AG08395 (cell line): ENCODE results near the gene SHC2.
"Not testable (repeated sequence)": the region's sequence is repeated elsewhere in the genome, so short reads cannot be mapped to it uniquely, and the experiment has no call there.

Experiments used
- DNase-seq: peaks from one replicate; pipeline ENCODE4 v3.0.0; 2012; ENCODE audit warnings: mixed read lengths, low spot score

Gene SHC2

DNA sequence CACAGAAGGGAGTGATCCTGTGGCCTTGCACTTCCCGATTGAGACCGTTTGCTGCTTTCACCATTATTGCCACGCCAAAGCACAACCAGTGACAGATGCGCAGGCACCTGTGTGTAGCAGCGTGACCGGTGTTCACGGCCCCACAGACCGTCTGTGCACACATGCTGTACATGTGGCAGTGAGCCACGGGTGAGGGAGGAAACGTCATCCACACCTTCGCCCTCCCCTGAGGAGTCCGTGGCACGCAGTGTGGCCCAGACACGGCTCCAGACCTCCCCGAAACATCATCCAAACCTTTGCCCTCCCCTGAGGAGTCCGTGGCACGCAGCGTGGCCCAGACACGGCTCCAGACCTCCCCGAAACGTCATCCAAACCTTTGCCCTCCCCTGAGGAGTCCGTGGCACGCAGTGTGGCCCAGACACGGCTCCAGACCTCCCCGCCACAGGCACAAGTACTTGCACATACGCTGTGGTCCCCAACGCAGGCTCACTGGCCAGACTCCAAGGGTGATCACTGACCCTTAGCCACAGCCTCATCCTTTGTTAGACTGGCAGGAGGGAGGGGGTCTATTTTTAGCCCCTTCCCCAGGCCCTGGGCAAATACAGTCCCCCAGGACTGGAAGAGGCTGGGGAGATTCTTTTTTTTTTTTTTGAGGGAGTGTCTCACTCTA, 7.9 kb upstream of the SHC2 start:
- DNase-seq, result no peak

DNA sequence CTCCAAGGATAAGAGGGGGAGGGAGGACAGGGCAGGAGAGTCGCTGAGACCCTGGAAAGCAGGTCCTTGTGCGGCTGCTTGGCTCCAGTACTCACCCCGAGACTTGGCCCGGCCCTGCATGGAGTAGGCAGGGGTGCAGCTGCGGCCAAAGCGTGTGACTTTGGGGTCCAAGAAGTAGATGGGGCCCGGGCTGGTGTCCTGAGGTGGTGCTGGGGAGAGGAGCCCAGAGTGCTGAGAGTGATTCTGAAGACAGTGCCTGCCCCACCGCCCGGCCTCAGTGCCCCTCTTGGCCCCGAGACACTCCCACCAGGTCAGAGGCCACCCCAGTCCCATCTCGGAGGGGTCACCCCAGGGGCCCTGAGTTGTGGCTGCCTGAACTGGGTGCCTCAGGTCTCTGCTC, 6.7 kb upstream of the SHC2 start:
- no peak for DNase-seq

DNA sequence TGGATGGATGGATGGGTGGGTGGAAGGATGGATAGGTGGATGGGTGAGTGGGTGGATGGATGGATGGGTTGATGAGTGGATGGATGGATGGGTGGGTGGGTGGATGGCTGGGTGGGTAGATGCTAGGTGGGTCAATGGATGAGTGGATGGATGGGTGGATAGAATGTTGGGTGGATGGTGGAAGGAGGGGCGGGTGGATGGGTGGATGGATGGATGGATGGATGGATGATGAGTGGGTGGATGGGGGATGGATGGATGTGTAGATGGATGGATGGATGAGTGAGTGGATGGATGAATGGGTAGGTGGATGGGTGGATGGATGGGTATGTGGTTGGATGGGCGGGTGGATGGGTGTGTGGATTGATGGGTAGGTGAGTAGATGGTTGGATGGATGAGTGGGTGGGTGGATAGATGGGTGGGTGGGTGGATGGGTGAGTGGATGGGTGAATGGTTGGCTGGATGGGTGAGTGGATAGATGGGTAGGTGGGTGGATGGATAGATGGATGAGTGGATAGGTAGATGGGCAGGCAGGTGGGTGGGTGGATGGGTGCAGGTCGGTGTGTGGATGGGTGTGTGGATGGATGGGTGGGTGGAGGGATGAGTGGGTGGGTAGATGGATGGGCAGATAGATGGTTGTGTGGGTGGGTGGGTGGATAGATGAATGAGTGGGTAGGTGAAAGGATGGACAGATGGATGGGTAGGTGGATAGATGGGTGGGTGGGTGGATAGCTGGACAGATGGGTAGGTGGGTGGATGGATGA, 4.4 kb upstream of the SHC2 start:
- DNase-seq, result no peak

DNA sequence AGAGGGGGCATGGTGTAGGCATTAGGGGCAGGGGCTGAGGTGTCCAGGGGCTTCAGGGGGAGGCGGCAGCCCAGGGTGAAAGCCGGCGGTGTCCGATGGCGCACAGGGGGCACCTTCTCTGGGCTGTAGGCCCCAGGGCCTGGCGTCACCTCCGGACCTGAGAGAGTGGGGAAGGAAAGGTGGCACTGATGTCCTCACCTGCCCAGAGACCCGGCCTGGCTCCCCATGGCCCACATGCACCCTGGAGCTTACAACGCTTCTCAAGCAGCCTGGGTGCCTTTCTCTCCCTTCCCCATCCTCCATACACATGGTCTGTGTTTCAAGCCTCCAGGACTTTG, 3.3 kb upstream of the SHC2 start:
- no peak for DNase-seq

DNA sequence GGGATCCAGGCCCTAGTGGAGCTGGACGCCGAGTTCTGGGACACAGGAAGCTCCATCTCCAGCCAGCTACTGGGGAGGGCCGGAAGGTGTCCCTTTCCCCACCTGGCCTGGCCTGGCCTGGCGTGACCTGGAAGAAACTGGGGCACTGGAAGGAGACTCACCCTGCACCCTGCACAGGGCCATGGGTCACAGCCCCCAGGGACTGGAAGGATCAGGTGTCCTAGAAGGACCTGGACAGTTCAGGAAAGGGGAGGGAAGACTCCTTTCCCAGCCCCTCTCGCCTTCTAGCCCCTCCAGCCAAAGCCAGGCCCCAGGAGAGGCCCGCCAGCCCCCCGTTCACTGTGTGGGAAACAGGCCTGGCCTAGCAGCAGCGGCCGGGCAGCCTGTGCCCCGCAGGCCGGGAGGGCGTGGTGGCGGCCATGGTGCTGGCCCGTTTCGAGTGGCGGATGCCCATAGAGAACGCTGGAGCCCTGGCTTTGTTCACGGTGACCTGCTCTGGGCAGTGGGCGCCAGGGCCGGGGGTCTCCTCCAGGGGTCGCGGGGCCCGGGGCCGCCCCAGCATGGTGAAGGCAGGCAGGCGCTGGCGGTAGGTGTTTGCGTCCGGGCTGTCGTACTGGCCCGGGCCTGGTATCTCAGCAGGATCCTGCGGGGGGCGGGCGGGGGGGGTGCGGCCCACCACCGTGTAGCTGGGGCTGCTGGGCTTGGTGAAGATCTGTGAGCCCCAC, 2.8 kb upstream of the SHC2 start:
- no peak for DNase-seq

DNA sequence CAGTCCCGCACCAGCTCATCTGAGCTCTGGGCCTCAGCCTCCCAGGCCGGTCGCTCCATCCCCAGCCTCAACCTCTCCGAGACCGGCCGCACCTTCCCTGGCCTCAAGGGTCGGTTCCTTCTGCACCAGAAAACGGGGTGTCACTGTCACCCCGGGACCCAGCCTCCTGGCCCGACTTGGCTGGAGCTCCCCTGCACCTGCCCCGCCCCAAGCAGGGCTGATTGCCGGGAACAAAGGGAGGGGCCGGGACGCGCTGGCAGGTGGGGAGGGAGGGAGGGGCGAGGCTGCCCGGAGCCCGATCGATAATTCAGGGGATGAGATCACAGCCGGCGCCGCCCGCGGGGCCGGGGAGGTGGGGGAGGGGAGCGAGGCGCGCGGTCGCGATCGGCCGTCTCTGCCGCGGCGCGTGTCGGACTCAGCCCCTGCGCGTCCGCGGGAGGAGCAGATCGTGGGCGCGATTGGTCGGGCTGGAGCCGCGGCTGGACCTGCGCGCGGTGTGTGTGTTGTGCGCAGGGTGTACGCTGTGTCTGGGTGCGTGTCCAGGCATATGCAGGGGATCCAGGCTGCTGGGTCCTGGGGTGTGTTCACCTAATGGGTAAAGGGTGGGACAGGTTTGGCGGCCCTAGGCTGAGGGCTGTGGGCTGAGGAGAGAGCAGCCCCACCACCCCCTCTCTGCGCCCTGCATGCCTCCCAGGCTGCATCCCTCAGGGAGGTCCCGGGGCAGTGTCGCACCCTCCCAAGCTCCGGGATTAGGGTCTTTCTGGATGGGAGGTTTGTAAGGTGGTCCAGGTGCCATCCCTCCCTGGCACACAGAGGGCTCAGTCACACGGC, 1.1 kb upstream of the SHC2 start:
- DNase-seq, result no peak

DNA sequence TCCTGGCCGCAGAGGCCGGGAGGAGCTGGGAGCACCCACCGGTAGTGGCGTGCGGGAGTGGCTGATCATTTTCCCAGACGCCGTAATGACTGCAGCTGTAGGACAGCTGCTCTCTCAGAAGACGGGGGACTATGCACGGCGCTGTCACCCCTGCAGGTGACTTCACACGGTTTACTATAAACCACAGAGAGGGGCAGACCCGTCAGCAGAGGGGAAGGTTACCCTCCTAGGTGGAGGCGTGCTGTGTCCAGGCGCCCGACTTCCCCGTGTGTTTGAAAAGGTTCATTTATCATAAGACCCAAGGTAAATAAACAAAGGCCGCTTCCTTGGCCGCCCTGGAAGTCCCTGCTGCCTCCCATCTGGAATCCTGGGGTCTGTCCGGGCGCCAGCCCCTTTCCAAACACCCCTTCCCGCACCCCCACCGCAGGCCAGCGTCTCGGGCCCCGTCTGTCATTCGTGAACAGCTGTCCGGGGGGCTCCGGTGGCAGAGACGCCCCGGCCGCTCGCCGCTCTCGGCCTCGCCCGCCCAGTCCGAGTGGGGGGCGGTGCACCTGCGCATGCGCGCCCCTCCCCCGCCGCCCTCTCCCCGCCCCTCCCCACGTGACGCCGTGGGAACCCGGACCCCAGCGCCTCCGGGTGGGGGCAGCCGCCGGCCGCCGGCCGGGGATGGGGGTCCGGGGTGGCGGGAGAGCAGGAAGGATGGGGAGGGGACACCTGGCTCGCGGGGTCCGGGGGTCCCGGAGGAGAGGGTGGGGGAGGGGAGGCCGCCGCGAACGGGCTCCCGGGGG, 915 bp downstream of the SHC2 start:
- peak; percentile 53 for DNase-seq

DNA sequence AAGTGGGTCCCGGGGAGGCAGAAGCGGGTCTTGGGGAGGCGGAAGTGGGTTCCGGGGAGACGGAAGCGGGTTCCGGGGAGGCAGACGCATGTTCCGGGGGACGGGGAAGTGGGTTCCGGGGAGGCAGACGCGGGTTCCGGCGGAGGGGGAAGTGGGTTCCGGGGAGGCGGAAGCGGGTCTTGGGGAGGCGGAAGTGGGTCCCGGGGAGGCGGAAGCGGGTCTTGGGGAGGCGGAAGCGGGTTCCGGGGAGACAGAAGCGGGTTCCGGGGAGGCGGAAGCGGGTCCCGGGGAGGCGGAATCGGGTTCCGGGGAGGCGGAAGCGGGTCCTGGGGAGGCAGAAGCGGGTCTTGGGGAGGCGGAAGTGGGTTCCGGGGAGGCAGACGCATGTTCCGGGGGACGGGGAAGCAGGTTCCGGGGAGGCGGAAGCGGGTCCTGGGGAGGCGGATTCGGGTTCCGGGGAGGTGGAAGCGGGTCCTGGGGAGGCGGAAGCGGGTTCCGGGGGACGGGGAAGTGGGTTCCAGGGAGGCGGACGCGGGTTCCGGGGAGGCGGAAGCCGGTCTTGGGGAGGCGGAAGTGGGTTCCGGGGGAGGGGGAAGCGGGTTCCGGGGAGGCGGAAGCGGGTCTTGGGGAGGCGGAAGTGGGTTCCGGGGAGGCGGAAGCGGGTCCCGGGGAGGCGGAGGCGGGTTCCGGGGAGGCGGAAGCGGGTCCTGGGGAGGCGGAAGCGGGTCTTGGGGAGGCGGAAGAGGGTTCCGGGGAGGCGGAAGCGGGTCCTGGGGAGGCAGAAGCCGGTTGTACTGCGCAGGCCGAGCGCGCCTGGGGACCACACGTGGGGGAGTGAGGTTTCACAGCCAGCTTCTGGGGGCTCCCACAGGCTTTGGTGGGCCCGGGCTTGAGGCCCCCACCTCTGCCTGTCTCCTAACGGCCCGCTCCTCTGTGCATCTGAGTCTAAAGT, 2.5 kb downstream of the SHC2 start:
- no peak for DNase-seq

DNA sequence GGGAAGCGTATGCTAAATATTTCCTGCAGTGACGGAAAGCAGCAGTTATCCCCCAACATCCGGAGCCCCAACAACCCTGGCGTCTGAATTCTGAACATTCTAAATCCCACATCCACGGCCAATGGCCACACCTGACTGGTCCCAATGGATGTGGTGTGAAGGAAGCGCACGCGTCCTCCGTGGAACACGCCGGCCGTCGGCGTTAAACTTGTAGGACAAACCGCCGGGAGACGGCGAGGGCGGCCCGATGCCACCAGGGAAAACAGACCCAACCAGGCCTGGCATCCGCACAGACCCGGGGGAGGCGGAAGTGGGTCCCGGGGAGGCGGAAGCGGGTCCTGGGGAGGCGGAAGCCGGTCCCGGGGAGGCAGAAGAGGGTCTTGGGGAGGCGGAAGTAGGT, 3.2 kb downstream of the SHC2 start:
- no peak for DNase-seq

DNA sequence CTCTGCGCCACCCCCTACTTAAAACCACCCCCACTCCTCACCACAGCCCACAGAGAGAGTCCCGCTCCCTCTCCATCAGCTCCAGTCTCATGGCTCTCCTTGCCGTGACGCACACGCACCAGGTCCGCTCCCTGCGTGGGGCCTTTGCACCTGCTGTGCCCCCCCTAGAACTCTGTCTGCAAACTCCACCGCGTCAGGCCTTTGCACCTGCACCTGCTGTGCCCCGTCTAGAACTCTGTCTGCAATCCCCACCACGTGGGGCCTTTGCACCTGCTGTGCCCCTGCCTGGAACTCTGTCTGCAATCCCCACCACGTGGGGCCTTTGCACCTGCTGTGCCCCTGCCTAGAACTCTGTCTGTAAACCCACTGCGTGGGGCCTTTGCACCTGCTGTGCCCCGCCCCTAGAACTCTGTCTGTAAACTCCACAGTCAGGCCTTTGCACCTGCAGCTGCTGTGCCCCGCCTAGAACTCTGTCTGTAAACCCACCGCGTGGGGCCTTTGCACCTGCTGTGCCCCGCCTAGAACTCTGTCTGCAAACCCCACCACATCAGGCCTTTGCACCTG, 4.2 kb downstream of the SHC2 start:
- no peak for DNase-seq

DNA sequence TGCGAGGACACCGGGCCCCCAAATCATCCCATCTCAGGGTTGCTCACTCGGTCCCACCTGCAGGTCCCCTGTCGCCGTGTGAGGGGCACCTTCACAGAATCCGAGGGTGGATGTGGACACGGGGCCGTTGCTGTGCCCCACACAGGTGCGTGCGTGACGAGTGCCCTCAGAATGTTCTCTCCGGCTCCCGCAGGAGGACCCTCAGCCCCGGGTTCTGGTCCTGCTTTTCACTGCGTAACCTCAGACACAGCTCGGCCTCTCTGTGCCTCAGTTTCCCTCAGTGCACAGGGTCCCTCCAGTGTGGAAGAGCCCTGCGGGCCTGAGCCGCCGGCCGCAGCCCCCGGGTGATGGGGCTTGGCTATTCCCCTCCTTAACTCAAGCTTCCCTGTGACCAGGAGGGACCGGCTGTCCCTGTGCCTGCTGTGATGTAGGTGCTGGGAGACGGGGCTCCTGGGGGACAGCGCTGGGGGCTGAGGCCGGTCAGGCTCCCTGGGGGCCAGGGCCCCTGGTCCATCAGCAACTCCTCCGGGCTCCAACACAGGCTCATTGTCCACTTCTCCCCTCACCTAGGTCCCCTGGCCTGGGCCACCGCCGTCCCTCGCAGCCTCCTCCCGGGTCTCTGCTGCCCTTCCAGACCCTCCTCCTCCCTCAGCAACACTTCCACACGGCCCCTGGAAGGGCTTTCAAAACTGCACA, 4.8 kb downstream of the SHC2 start:
- DNase-seq, result no peak

DNA sequence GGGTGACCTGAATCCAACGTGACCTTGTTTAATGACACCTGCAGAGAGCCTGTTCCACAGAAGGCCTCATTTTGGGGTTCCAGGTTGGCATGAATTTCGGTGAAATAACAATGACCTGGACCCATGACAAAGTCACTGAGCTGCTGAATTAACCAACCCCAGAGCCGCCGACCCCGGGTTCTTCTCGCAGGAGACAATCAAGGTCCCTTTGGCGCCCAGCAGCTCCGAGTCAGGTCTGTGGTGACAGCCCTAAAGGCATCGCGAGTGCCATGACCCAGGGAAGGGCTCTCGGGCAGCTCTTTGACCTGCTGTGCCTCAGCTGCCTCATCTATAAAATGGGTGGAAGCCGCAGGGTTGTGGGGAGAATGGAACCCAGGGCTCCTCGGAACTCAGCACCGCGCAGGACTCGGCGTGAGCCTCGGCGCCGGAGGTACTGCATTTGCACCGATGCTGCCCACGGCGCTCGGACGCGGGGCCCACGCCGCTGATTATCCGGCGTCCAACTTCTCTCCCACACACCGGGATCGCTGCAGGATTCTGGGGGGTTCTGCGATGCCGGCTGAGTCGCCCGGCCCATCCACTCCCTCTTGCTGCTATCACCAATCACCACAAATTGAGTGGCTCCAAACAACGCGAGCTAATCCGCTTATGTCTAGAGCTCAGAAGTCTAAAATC, 5.7 kb downstream of the SHC2 start:
- DNase-seq, result no peak

DNA sequence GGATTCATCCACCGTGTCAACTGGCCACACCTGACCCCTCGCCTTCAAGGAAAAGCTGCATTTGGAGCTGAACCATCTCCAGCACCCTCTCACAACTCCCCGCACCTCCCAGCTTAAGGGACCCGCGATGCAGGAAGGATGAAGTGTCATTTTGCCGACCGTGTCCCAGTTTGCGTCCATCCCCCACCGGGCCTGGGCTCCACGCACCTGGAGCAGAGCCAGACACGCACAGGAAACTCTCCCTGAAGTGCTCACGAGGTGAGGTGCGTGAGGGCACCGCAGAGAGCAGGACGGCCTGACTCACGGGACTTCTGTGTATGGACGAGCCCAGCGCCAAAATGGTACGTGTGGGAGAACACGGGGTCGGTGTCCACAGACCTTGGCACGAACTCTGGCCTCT, 7.2 kb downstream of the SHC2 start:
- no peak for DNase-seq

DNA sequence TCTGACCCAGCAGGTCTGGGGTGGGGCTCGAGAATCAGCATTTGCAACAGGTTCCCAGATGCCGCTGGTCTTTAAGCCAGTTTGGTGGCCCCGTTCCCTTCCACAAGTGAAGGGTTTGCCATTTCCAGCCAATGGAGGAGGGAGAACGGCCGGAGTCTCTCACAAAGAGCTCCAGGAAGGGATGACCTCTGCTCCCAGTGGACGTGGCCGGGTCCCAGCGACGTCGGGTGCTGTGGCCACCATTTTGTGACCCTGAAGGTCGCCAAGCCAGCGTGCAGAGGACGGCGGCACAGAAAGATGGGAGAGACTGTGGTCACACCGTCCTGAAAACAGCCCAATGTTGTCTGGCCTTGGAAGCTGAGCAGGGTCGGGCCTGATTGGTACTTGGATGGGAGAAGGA, 8.0 kb downstream of the SHC2 start:
- DNase-seq, result no peak

DNA sequence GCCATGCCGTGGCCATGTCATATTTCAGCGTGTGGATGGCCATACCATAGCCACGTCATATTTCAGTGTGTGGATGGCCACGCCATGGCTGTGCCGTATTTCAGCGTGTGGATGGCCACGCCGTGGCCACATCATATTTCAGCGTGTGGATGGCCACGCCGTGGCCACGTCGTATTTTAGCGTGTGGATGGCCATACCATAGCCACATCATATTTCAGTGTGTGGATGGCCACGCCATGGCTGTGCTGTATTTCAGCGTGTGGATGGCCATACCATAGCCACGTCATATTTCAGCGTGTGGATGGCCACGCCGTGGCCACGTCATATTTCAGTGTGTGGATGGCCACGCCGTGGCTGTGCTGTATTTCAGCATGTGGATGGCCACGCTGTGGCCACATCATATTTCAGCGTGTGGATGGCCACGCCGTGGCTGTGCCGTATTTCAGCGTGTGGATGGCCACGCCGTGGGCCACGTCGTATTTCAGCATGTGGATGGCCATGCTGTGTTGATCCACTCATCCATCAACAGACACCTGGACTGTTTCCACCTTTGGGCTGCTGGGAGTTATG, 9.8 kb downstream of the SHC2 start:
- not testable (repeated sequence) for DNase-seq

DNA sequence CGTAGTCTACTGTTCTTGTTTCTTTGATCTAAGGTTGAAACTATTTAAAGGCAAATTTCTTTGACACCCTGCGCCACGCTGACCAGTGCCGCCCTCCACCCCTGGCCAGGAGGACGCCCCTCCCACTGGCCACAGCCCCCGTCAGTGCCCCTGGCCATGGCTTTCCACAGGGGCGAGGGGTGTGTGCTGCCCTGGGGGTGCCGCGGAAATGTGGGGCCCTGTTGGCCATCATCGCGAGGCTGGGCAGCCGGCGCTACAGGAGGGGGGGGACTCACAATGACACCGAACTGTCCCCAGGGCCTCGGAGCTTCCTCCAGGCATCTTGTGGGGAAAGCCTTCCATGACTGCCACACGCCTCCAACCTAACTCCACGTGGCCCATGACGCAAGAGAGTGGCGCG, 10.9 kb downstream of the SHC2 start:
- DNase-seq, result no peak

DNA sequence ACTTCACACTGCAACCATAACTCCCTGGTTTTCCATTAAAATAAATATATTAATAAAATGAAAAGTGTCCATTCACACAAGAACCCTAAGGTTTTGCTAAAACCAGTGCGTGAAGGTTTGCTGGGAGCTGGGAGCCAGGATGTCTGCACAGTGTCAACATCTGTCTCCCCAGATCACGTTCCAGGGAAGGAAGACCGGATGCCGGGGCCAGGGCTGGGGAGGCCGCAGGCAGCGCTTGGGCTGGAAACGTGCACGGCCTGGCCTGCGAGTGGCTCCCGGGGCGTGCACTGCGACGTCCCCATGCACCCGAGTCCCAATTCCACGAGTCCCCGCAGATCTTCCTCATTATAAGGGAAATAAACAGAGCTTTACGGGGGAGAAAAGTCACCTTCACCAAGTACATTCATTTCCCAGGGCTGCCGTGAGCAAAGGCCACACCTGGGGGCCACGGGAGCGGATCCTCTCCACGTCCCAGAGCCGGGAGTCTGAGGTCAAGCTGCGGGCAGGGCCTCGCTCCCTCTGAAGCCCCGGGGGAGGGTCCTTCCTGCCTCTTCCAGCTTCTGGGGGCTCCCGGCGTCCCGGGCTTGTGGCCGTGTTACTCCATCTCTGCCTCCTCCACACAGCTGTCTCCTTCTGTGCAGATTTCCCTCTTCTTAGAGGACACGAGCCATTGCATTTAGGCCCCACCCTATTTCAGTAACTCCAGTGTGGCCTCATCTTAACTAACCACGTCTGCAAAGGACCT, 12.8 kb downstream of the SHC2 start:
- DNase-seq, result no peak

DNA sequence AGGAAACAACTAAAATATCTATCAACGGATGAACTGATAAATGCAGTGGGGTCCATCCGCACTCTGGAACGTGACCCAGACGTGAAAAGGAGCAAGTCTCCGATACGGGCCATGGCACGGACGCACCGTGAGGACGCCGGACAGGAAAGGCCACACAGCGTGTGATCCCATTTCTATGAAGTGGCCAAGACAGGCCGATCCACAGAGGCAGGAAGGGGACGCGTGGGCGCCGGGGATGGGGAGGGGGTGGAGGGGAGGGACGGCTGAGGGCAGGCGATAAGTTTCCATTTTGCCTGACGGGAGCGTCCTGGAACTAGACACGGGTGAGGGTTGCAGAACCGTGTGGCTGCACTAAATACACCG, 13.8 kb downstream of the SHC2 start:
- DNase-seq, result no peak
